B cell (primary cell): ENCODE results near the gene F8.

Source experiments
- EZH2 ChIP-seq: IDR thresholded peaks from 2 replicates; pipeline ENCODE4 v1.6.1; 2012; ENCODE audit warnings: borderline replicate concordance, low read depth, mild to moderate bottlenecking, moderate library complexity, low read length; ENCODE audit not compliant: insufficient read depth, poor library complexity, severe bottlenecking
- TF ChIP-seq, protein P1 (sequence below): fragments of 200-600 bp; IDR thresholded peaks from one replicate; pipeline ENCODE4 v1.8.0; 2022; ENCODE audit warnings: antibody characterized with exemption, mild to moderate bottlenecking

DNA sequence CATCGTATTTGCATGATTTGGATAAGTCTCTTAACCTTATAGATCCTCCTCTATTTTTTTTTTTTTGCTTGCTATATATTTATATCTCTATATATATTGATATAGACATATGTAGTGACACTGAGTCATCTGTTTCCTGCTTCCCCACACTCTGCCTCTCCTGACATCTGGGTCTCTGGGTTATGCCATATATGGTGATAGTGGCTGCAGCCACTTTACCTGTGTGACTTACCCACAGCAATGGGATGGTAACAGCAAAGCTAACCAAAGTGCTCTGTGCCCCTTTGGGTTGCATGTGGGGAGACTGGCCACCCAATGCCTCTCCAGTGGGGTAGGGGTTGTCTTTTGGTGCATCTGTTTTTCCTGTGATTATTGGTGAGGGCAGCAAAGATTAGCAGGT is 33.9 kb upstream of the F8 start:
- TF ChIP-seq, protein P1, sequence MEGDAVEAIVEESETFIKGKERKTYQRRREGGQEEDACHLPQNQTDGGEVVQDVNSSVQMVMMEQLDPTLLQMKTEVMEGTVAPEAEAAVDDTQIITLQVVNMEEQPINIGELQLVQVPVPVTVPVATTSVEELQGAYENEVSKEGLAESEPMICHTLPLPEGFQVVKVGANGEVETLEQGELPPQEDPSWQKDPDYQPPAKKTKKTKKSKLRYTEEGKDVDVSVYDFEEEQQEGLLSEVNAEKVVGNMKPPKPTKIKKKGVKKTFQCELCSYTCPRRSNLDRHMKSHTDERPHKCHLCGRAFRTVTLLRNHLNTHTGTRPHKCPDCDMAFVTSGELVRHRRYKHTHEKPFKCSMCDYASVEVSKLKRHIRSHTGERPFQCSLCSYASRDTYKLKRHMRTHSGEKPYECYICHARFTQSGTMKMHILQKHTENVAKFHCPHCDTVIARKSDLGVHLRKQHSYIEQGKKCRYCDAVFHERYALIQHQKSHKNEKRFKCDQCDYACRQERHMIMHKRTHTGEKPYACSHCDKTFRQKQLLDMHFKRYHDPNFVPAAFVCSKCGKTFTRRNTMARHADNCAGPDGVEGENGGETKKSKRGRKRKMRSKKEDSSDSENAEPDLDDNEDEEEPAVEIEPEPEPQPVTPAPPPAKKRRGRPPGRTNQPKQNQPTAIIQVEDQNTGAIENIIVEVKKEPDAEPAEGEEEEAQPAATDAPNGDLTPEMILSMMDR, result no peak
- TF ChIP-seq EZH2, result no peak
